Keratinocyte (primary cell): ENCODE results near the gene SNX15. TPM values are rescaled to one million over a fixed set of nuclear protein-coding genes. Genes with fewer than 3 reads are reported as not detected.

Source experiments
- DNase-seq: peaks from one replicate; pipeline ENCODE4 v3.0.0-alpha.2; 2011; ENCODE audit warnings: low read depth, missing footprints, low spot score
- FAIRE-seq: peaks from 2 replicates; lab custom pipeline; 2011; peaks lifted over from hg19 to GRCh38; lab: Jason Lieb, UNC
- H2AFZ ChIP-seq: 2 replicates; pipeline ENCODE4 v1.6.0; 2012; ENCODE audit warnings: low read length, control low read depth, inconsistent platforms; ENCODE audit not compliant: control insufficient read depth
- H3K27ac ChIP-seq: 2 replicates; pipeline ENCODE4 v1.5.1; 2011; ENCODE audit warnings: low read length; ENCODE audit not compliant: control insufficient read depth, insufficient read depth
- H3K27me3 ChIP-seq: 3 replicates; pipeline ENCODE4 v1.6.0; 2011; ENCODE audit warnings: low read length; ENCODE audit not compliant: control insufficient read depth, insufficient read depth; ENCODE audit errors: extremely low read depth
- H3K36me3 ChIP-seq, 2 experiments: 2 replicates in 1 of 2; 3 replicates in 1 of 2; pipeline ENCODE4 v1.5.1; 2011; ENCODE audit warnings: low read length in 2 of 2, mild to moderate bottlenecking in 1 of 2; ENCODE audit not compliant: control insufficient read depth in 2 of 2, insufficient read depth in 2 of 2; ENCODE audit errors: extremely low read depth in 1 of 2
- H3K4me1 ChIP-seq: 3 replicates; pipeline ENCODE4 v1.5.1; 2011; ENCODE audit warnings: low read length; ENCODE audit not compliant: control insufficient read depth, insufficient read depth; ENCODE audit errors: extremely low read depth
- H3K4me2 ChIP-seq: 3 replicates; pipeline ENCODE4 v1.6.0; 2011; ENCODE audit warnings: low read depth, low read length; ENCODE audit not compliant: control insufficient read depth, insufficient read depth; ENCODE audit errors: extremely low read depth
- H3K4me3 ChIP-seq, 3 experiments: fragments of 200-600 bp in 1 of 3; sonication (generic) in 1 of 3; 2 replicates in 2 of 3; 3 replicates in 1 of 3; pipeline ENCODE4 v1.5.1; 2011 to 2016; ENCODE audit warnings: low read length in 3 of 3, mild to moderate bottlenecking in 3 of 3, control low read depth in 2 of 3, inconsistent platforms in 1 of 3, low read depth in 1 of 3, mixed read lengths in 1 of 3, mixed run types in 1 of 3, moderate library complexity in 1 of 3; ENCODE audit not compliant: control insufficient read depth in 2 of 3, insufficient read depth in 2 of 3; ENCODE audit errors: extremely low read depth in 1 of 3
- H3K79me2 ChIP-seq: 2 replicates; pipeline ENCODE4 v1.6.0; 2012; ENCODE audit warnings: low read length; ENCODE audit not compliant: control insufficient read depth, insufficient read depth
- H3K9ac ChIP-seq: 3 replicates; pipeline ENCODE4 v1.6.0; 2011; ENCODE audit warnings: low read length; ENCODE audit not compliant: control insufficient read depth, insufficient read depth; ENCODE audit errors: extremely low read depth
- H3K9me1 ChIP-seq: 3 replicates; pipeline ENCODE4 v1.6.0; 2011; ENCODE audit warnings: low read length; ENCODE audit not compliant: control insufficient read depth, insufficient read depth; ENCODE audit errors: extremely low read depth
- H3K9me3 ChIP-seq: 2 replicates; pipeline ENCODE4 v1.5.1; 2012; ENCODE audit warnings: low read depth, low read length; ENCODE audit not compliant: control insufficient read depth
- H4K20me1 ChIP-seq: 3 replicates; pipeline ENCODE4 v1.6.0; 2011; ENCODE audit warnings: low read length; ENCODE audit not compliant: control insufficient read depth, insufficient read depth; ENCODE audit errors: extremely low read depth
- CTCF ChIP-seq, 3 experiments: IDR thresholded peaks in 1 of 3; conservative IDR thresholded peaks in 1 of 3; optimal IDR thresholded peaks in 1 of 3; 2 replicates in 2 of 3; 3 replicates in 1 of 3; pipeline versions ENCODE3 to v1.5.1; 2011; ENCODE audit warnings: low read length in 3 of 3, mild to moderate bottlenecking in 3 of 3, moderate library complexity in 2 of 3, control low read depth in 1 of 3, inconsistent platforms in 1 of 3; ENCODE audit not compliant: insufficient read depth in 2 of 3; ENCODE audit errors: extremely low read depth in 1 of 3
- EZH2 ChIP-seq: IDR thresholded peaks from one replicate; pipeline ENCODE4 v1.6.1; 2012; ENCODE audit warnings: inconsistent platforms, mild to moderate bottlenecking, low read length, moderate library complexity
- dilution Hi-C: fragments of 300-500 bp; cut with MboI; formaldehyde crosslinking; loops from one replicate; pipeline ENCODE4 v1.7.0; 2020; ENCODE audit warnings: low sequenced_read_pairs; ENCODE audit not compliant: extremely low pct_ligation_motif_present
- polyA plus RNA-seq, 5 experiments: library from polyadenylated mRNA; depleted of rRNA in 3 of 5; stranded (reverse) in 3 of 5; stranded (forward) in 1 of 5; unstranded in 1 of 5; fragments of >200 nt; gene quantifications; 1 replicate in 1 of 5; 2 replicates in 3 of 5; 3 replicates in 1 of 5; pipeline versions ENCODE4 v1.2.1 to v1.2.3, GENCODE V29; 2011 to 2012; ENCODE audit warnings: missing spikeins in 2 of 5, low read depth in 1 of 5, low replicate concordance in 1 of 5

Gene SNX15
- polyA plus RNA-seq, 1 donor (not counting 4 experiments of a cell fraction or from before 2014, with no cell fraction given), result 1.8 TPM

- no peak overlapping the region for H3K27ac ChIP-seq
- peaks cover 41% of the 10 kb centered on the region for H3K79me2 ChIP-seq
- no peak overlapping the region for H3K4me3 ChIP-seq
- H3K4me1 ChIP-seq, result peaks cover 26% of the 10 kb centered on the region
- dilution Hi-C loops, result no loop called here
- TF ChIP-seq EZH2 (no peak), CTCF (optimal IDR thresholded peaks at IDR 0.05 in 1 of 3, IDR thresholded peaks at IDR 0.05 in 1 of 3, conservative IDR thresholded peaks at IDR 0.05 in 1 of 3; ENCODE audit: extremely low read depth in 1 of 3, insufficient read depth in 2 of 3, low read length in 3 of 3) (no peak)
- DNase-seq (no peak), FAIRE-seq (no peak)
- H3K27me3 ChIP-seq, result no peaks in the 10 kb centered on the region
- H3K4me2 ChIP-seq, result peak overlapping the region; percentile 69
- no peaks in the 10 kb centered on the region for H3K9me1 ChIP-seq
- no peak overlapping the region for H2AFZ ChIP-seq
- no peaks in the 10 kb centered on the region for H4K20me1 ChIP-seq
- H3K9me3 ChIP-seq, result no peaks in the 10 kb centered on the region
- H3K9ac ChIP-seq, result no peak overlapping the region
- H3K36me3 ChIP-seq, result peaks cover 19 to 32% of the 10 kb centered on the region in 2 experiments
Observed at GRCh38 chr11:65085446-65085845, 58.2 kb downstream of the SNX15 start.

GRCh38 chr11:65086809-65087208 lies 59.6 kb downstream of the SNX15 start:
- peaks cover 19% of the 10 kb centered on the region for H3K4me1 ChIP-seq
- peaks cover 19 to 28% of the 10 kb centered on the region in 2 experiments for H3K36me3 ChIP-seq
- TF ChIP-seq CTCF (optimal IDR thresholded peaks at IDR 0.05 in 1 of 3, IDR thresholded peaks at IDR 0.05 in 1 of 3, conservative IDR thresholded peaks at IDR 0.05 in 1 of 3; ENCODE audit: extremely low read depth in 1 of 3, insufficient read depth in 2 of 3, low read length in 3 of 3) (no peak), EZH2 (no peak)
- no peak overlapping the region for H2AFZ ChIP-seq
- FAIRE-seq, result no peak
- H3K27ac ChIP-seq, result no peak overlapping the region
- no peaks in the 10 kb centered on the region for H3K27me3 ChIP-seq
- H3K4me2 ChIP-seq, result no peak overlapping the region
- H3K9me1 ChIP-seq, result no peaks in the 10 kb centered on the region
- H3K9me3 ChIP-seq, result no peaks in the 10 kb centered on the region
- DNase-seq, result no peak
- peaks cover 33% of the 10 kb centered on the region for H3K79me2 ChIP-seq
- no peak overlapping the region for H3K9ac ChIP-seq
- no peaks in the 10 kb centered on the region for H4K20me1 ChIP-seq
- H3K4me3 ChIP-seq, result no peak overlapping the region
- dilution Hi-C loops, result no loop called here
